IPS DF 4.7 (cell line): ENCODE results near the gene PTGER1.
"Not testable (repeated sequence)": the region's sequence is repeated elsewhere in the genome, so short reads cannot be mapped to it uniquely, and the experiment has no call there.

Experiments
- DNase-seq: peaks from one replicate; pipeline ENCODE4 v3.0.0-alpha.2; 2013; ENCODE audit warnings: low spot score; ENCODE audit errors: extremely low read depth

Gene PTGER1

GRCh38 chr19:14474827-14475226 lies 327 bp downstream of the PTGER1 start:
- DNase-seq = no peak

GRCh38 chr19:14473978-14474578 lies 1.1 kb downstream of the PTGER1 start:
- DNase-seq = no peak

- DNase-seq = no peak
Measured at GRCh38 chr19:14473073-14473977, 1.8 kb downstream of the PTGER1 start.

- DNase-seq = no peak
Measured at GRCh38 chr19:14472202-14472938, 2.8 kb downstream of the PTGER1 start.

GRCh38 chr19:14471436-14472187 lies 3.5 kb downstream of the PTGER1 start:
- no peak for DNase-seq

GRCh38 chr19:14470031-14470876 lies 4.9 kb downstream of the PTGER1 start:
- no peak for DNase-seq

- DNase-seq = no peak
Measured at GRCh38 chr19:14467816-14468215, 7.3 kb downstream of the PTGER1 start.

GRCh38 chr19:14467391-14467790 lies 7.8 kb downstream of the PTGER1 start:
- DNase-seq = no peak

GRCh38 chr19:14463747-14464146 lies 11.4 kb downstream of the PTGER1 start:
- no peak for DNase-seq

- DNase-seq = not testable (repeated sequence)
Measured at GRCh38 chr19:14462401-14462800, 12.8 kb downstream of the PTGER1 start.

- no peak for DNase-seq
Measured at GRCh38 chr19:14460935-14461334, 14.2 kb downstream of the PTGER1 start.

- no peak for DNase-seq
Measured at GRCh38 chr19:14459703-14460102, 15.5 kb downstream of the PTGER1 start.

GRCh38 chr19:14452303-14452702 lies 22.9 kb downstream of the PTGER1 start:
- DNase-seq = not testable (repeated sequence)

GRCh38 chr19:14450876-14451275 lies 24.3 kb downstream of the PTGER1 start:
- DNase-seq = no peak

GRCh38 chr19:14450168-14450874 lies 24.8 kb downstream of the PTGER1 start:
- DNase-seq = peak; percentile 78

GRCh38 chr19:14449321-14449720 lies 25.8 kb downstream of the PTGER1 start:
- no peak for DNase-seq

- DNase-seq = no peak
Measured at GRCh38 chr19:14446336-14447036, 28.7 kb downstream of the PTGER1 start.

GRCh38 chr19:14443632-14444216 lies 31.4 kb downstream of the PTGER1 start:
- no peak for DNase-seq
